Measurements from ENCODE around the gene ATP7B.

ATP7B gene

GRCh38 chr13:51970349-51970748 is 40.9 kb downstream of the ATP7B start:
- no peak overlapping the region for H3K4me3 ChIP-seq (ENCODE audit: low read depth, low read length)
- no peak for DNase-seq (ENCODE audit: low read depth)
- no peak for TF ChIP-seq CTCF (IDR thresholded peaks at IDR 0.05; ENCODE audit: control insufficient read depth, extremely low read depth, insufficient read depth)

GRCh38 chr13:51967482-51968446 is 43.5 kb downstream of the ATP7B start:
- TF ChIP-seq CTCF (IDR thresholded peaks at IDR 0.05; ENCODE audit: control insufficient read depth, extremely low read depth, insufficient read depth), result no peak
- no peak overlapping the region for H3K4me3 ChIP-seq (ENCODE audit: low read depth, low read length)
- DNase-seq (ENCODE audit: low read depth), result no peak

DNA sequence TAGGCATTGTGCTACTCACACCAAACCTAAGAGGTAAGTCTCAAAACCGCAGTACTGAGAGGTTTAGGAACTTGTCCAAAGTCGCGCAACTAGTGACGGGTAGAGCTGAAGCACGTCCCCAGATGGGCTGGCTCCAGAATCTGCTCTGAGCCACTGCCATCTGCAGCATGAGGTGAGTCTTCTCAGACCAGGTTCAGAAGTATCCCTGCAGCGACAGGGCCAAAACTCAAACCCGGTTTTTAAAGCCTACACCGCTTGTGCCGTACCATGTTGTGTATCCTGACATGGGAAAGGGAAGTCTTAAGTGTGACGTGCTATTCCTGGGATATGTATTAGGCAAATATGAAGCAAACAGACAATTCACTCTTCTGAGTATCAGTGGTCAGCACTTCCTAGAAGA is 45.1 kb downstream of the ATP7B start:
- no peak for TF ChIP-seq CTCF (IDR thresholded peaks at IDR 0.05; ENCODE audit: control insufficient read depth, extremely low read depth, insufficient read depth)
- no peak for DNase-seq (ENCODE audit: low read depth)
- H3K4me3 ChIP-seq (ENCODE audit: low read depth, low read length), result no peak overlapping the region

GRCh38 chr13:51961493-51962403 is 49.5 kb downstream of the ATP7B start:
- TF ChIP-seq CTCF (IDR thresholded peaks at IDR 0.05; ENCODE audit: control insufficient read depth, extremely low read depth, insufficient read depth), result no peak

DNA sequence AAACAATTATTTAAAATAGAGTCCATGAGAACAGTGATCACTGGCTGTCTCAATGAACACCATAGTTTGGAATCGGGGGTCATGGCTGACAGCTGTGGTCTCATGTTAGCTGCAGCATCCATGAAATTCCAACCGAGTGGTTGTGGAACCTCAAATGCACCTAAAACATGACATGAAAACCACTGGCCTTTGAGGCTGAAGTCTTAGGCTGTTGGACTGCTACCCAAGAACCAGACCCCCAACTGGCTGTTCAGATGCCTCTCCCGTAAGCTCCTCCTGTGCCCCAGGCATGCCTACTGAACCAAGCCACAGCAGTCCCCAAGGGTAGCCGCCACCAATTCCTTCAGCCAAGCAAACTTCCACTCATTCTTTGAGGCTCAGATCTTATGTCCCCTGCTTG is 50.5 kb downstream of the ATP7B start:
- H3K4me3 ChIP-seq (ENCODE audit: low read depth, low read length), result no peak overlapping the region
- TF ChIP-seq CTCF (IDR thresholded peaks at IDR 0.05; ENCODE audit: control insufficient read depth, extremely low read depth, insufficient read depth), result no peak
- no peak for DNase-seq (ENCODE audit: low read depth)

More at GRCh38 chr13:51961493-51962403, 49.5 kb downstream of the ATP7B start:
- no peak for DNase-seq (ENCODE audit: low read depth)
- no peak overlapping the region for H3K4me3 ChIP-seq (ENCODE audit: low read depth, low read length)

DNA sequence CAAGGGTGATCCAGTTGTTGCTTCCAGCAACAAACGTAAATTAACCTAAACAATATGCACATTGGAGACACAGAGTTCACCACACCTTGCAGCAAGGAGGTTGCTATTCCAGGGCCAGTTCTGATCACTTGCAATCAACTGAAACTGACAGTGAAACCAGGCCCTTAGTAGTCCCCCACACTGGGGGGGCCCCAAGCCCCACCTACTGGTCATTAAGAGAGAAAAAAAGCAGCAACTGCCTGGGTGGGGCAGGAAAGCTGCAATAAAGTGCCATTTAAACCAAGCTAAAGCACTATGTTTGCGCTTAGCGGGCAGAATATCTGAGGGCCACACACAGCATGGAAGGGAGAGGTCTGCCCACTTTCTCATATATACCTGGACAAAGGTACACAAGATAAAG is 51.5 kb downstream of the ATP7B start:
- no peak for DNase-seq (ENCODE audit: low read depth)
- no peak for TF ChIP-seq CTCF (IDR thresholded peaks at IDR 0.05; ENCODE audit: control insufficient read depth, extremely low read depth, insufficient read depth)

More for the DNA sequence above, 51.5 kb downstream of the ATP7B start:
- H3K4me3 ChIP-seq (ENCODE audit: low read depth, low read length), result no peak overlapping the region

Measured in LNCaP clone FGC (cell line).